HG02798 (cell line): ENCODE results near the gene ENOX2.
"Not testable (repeated sequence)": the region's sequence is repeated elsewhere in the genome, so short reads cannot be mapped to it uniquely, and the experiment has no call there.

Experiments
- ATAC-seq: cut with Tn5 transposase; IDR thresholded peaks from one replicate; pipeline ENCODE4 v1.9.1; 2021; ENCODE audit warnings: mild to moderate bottlenecking; ENCODE audit not compliant: unreplicated experiment, poor library complexity

ENOX2 gene

DNA sequence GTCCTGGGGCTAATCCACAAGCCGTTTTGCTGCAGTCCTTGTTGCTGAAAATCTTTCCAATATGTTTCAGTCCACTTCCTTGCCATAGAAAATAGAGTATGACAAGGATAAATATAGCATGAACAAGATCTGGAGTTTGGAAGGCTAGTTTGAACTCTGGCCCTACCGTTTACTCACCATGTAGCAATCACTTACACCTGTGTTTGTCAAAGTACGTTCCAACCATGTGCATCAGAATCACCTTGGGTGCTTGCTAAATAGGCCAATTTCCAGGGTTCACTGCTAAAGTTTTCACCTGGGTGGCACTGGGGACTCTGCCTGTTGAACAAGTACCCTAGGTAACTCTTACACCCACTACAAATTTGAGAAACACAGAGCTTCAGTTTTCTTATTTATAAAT, 188.9 kb downstream of the ENOX2 start:
- no peak for ATAC-seq

GRCh38 chrX:130709178-130709577, 193.8 kb downstream of the ENOX2 start:
- not testable (repeated sequence) for ATAC-seq

DNA sequence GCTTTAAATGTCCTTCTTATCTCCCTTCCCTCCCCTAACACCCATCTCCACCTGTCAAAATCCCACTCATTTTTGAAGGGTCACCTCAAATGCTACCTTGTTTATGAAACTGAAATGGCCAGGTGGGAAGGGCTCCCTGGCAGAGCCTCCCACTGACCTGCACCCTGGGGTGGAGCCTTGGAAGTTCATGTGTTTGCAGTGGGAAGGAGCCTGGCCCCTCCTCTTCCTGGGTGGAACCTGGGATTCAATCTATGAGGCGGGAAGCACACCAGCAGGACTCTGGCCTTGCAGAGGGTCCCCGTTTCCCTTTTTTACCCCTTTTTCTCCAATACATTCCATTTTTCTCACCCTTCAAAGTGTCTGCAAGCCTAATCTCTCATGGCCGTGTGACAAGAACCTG, 197.4 kb downstream of the ENOX2 start:
- ATAC-seq, result no peak

GRCh38 chrX:130704053-130705038, 198.7 kb downstream of the ENOX2 start:
- no peak for ATAC-seq

GRCh38 chrX:130702867-130703707, 199.9 kb downstream of the ENOX2 start:
- no peak for ATAC-seq

DNA sequence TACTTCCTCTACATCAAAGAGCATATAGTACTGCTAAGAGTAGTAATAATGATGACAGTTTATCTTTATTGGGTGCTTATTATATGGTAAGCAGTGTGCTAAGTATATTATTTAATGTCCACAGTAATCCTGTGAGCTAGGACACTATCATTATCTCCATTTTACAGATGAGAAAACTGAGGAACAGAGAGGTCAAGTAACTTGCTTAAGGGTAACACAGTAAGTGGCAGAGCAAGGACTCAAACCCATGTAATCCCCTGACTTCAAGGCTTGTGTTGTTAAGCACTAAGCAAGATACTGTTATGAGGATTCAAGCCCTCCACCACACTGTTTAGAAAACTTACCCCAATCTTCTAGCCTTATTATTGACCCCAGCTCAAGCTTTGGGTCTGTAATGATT, 202.4 kb downstream of the ENOX2 start:
- no peak for ATAC-seq

DNA sequence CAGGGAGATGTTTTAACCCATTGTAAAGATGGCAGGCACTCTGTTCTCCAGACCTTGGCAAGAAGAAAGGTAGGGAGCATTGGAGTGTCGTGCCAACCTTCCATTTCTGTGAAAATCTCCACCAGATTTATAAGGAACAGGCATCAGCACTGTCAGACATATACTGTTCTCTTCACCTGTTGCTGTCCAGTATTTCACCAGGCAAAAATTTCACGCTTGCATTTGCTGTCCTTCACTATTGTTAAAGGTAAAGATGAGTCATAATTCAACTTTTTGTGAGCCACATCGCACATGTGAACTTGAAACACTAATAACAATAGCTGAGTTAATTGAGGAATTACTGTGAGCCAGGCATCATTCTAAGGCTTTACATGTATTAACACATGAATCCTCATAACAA, 203.4 kb downstream of the ENOX2 start:
- ATAC-seq, result no peak

GRCh38 chrX:130696542-130696941, 206.5 kb downstream of the ENOX2 start:
- no peak for ATAC-seq

DNA sequence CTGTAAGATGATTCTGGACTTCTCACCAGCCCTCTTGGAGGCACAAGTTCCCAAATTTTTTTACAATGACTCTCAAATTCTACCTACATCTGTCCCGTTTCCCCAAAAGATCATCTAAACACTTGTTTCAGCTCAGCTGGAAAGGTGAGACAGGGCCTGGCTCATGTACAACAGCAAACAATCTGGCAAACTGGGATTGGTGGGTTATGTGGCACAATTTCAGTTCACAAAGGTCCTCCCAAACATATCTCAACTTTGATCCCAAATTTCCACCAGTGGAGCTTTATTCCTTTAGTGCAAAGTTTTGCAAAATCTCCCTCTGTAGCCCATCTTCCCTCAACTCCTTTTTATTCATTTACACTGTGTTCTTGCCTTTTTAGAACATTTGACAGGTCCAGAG, 207.1 kb downstream of the ENOX2 start:
- ATAC-seq, result no peak

GRCh38 chrX:130694983-130695382, 208.0 kb downstream of the ENOX2 start:
- no peak for ATAC-seq

- no peak for ATAC-seq
Measured at GRCh38 chrX:130691576-130691975, 211.4 kb downstream of the ENOX2 start.

DNA sequence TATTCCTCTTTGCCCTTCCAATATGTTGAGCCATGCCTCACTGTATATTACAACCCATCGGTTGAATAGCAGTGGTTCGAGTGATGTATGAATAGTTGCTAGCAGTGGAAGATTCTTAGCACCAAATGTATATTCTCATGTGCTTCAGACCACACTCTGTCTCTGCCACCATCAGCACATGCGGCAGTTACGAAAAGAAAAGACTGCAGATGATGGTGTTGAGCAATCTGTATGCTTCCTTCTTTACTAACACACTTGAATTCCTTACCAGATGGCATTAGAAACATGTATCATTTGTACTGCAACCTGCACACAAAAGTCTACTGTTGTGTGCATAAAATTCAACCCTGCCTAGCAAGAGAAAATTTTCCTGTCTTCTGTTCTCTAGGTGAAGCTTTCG, 214.6 kb downstream of the ENOX2 start:
- no peak for ATAC-seq

DNA sequence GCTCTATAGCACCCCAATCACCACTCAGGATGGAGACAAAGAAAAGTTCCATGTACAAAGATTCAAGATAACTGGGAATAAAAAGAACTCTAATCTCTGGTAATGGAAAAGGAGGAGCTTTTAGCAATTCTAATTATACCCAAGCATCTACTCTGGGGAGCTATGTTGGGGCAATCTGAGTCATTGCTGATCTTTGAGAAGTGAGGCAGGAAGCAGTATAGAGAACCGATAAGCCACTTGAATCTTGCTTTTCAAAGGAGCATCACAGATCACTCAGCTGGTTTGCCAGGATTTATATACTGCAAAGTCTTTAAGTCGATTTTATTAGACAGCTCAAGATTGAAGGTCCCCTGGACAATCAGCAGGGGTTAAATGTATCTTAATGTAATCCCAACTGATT, 220.0 kb downstream of the ENOX2 start:
- ATAC-seq, result no peak

GRCh38 chrX:130680164-130681035, 222.6 kb downstream of the ENOX2 start:
- ATAC-seq, result no peak

DNA sequence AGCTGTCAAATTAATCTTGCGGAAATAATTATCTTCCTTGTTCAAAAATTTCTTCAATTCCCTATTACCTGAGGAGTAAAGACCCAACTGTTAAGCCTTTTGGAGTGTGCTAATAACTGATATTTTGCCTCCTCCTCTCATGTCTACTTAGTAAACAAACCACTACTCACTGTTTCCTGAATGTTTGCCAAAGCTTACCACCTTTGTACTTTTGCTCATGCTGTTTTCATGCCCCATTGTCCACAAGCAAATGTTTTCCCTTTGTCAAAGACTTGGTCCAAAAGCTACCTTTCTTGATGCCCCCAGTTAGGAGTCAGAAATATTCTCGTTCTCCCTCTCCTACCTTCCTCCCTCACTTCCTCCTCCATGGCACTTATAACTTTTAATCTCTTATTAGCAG, 226.1 kb downstream of the ENOX2 start:
- ATAC-seq, result no peak

- no peak for ATAC-seq
Measured at GRCh38 chrX:130672214-130672613, 230.8 kb downstream of the ENOX2 start.

DNA sequence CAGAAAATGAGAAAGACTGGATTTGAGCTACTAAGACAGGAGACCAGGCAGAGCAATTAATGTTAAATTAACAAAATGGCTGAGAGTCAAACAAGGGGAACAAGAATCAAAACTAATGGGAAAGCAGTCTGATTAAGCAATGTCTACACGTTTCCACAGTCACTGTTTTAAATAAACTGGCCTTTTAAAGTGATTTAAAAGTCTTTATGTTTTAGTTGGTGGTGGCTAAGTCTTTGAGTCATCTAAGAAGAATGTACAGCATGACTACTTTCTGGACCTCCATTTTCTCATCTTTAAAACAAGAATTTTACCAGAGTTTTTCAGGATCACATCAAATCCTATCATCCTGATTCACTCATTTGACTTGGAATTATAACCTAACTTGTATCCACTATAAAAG, 233.8 kb downstream of the ENOX2 start:
- no peak for ATAC-seq

- ATAC-seq, result no peak
Measured at GRCh38 chrX:130665263-130665662, 237.7 kb downstream of the ENOX2 start.

- ATAC-seq, result no peak
Measured at GRCh38 chrX:130658310-130658709, 244.7 kb downstream of the ENOX2 start.

GRCh38 chrX:130654409-130654950, 248.5 kb downstream of the ENOX2 start:
- ATAC-seq, result no peak
